Testis (tissue), 3 donors: Measurements from ENCODE around the gene SPDEF. TPM values are rescaled to one million over a fixed set of nuclear protein-coding genes. Genes with fewer than 3 reads are reported as not detected.

Experiments used
- DNase-seq: peaks from one replicate; pipeline ENCODE4 v3.0.0-alpha.2; 2019
- H3K27ac ChIP-seq, 2 donors: fragments of 200-600 bp; sonication (generic); one replicate each; pipeline ENCODE4 v1.5.1; 2019
- H3K27me3 ChIP-seq: fragments of 200-600 bp; sonication (generic); one replicate; pipeline ENCODE4 v1.5.1; 2019
- H3K36me3 ChIP-seq: fragments of 200-600 bp; sonication (generic); one replicate; pipeline ENCODE4 v1.5.1; 2017; ENCODE audit warnings: low read depth; ENCODE audit errors: missing control alignments
- H3K4me1 ChIP-seq: fragments of 200-600 bp; sonication (generic); one replicate; pipeline ENCODE4 v1.5.1; 2019
- H3K4me3 ChIP-seq, 2 donors: fragments of 200-600 bp; sonication (generic); one replicate each; pipeline ENCODE4 v1.5.1; 2017 to 2019
- H3K9me3 ChIP-seq: fragments of 200-600 bp; sonication (generic); one replicate; pipeline ENCODE4 v1.5.1; 2017
- CTCF ChIP-seq, 3 experiments: fragments of 450-650 bp in 2 of 3; fragments of 200-600 bp in 1 of 3; sonication (generic) in 1 of 3; IDR thresholded peaks; one replicate each; pipeline ENCODE4 v1.5.1; 2016 to 2019; ENCODE audit warnings: antibody characterized with exemption in 3 of 3, mild to moderate bottlenecking in 2 of 3, moderate library complexity in 1 of 3
- POLR2A ChIP-seq: fragments of 450-650 bp; IDR thresholded peaks from one replicate; pipeline ENCODE4 v1.6.1; 2017; ENCODE audit warnings: antibody characterized with exemption, mild to moderate bottlenecking, moderate library complexity
- WGBS, 2 donors: methylation state at CpG; one replicate each; pipeline ENCODE4 v1.1.5; 2018; 5-methylcytosine and 5-hydroxymethylcytosine counted together
- intact Hi-C: fragments of 100-400 bp; cut with DNase I; formaldehyde crosslinking; loops from one replicate; pipeline ENCODE4 v1.15.1; 2023; ENCODE audit warnings: low total_unique reads
- polyA plus RNA-seq: library from polyadenylated mRNA; stranded (reverse); fragments of 350-450 nt; fragmentation: Illumina TruSeq; extraction: RNeasy Lipid Tissue Mini Kit (QIAGEN cat#74804); gene quantifications from one replicate; pipeline ENCODE4 v1.2.3, GENCODE V29; 2014; ENCODE audit warnings: low read depth, low replicate concordance; ENCODE audit not compliant: insufficient read depth
- total RNA-seq, 2 donors: library from RNA; depleted of rRNA; stranded (reverse); fragments of >200 nt; gene quantifications; one replicate each; pipeline ENCODE4 v1.2.3, GENCODE V29; 2016

Gene SPDEF
- total and polyA plus RNA-seq, 3 donors from 2014 or later = 0.33 to 0.62 (median 0.47) TPM

GRCh38 chr6:34524971-34525370, 31.2 kb downstream of the SPDEF start:
- Histone ChIP-seq H3K4me1 (peaks cover 6% of the 10 kb centered on the region), H3K27ac (no peak overlapping the region), H3K27me3 (no peaks in the 10 kb centered on the region), H3K9me3 (no peaks in the 10 kb centered on the region), H3K36me3 (no peaks in the 10 kb centered on the region), H3K4me3 (no peak overlapping the region)
- no peak for DNase-seq
- intact Hi-C loops = no loop called here
- TF ChIP-seq POLR2A = no peak
- no peak for TF ChIP-seq CTCF (IDR thresholded peaks at IDR 0.05)
- WGBS, 2 donors = 88% methylated on average over 5 of the region's 5 CpGs

DNA sequence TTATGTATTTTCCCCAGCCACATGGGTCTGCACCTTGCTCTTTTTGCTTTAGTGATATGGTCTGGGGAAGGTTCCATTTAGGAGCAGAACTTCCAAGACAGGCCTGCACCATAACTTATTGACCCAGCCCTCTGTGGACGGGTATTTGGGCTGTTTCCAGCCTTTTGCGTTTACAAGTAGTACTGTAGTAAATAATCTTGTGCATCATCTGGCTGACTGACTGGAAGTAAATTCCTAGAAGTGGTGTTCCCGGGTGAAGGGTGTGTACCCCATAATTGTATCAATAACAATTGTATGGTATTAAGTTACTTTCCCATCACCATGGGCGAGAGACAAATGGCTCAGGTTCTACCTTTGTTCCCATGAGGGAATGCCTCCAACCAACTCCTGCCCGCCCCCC, 31.6 kb downstream of the SPDEF start:
- WGBS, 2 donors = 82 to 85% methylated on average over 5 of the region's 5 CpGs
- Histone ChIP-seq H3K9me3 (no peaks in the 10 kb centered on the region), H3K27me3 (no peaks in the 10 kb centered on the region), H3K27ac (no peak overlapping the region), H3K4me1 (peaks cover 6% of the 10 kb centered on the region), H3K4me3 (no peak overlapping the region), H3K36me3 (no peaks in the 10 kb centered on the region)
- DNase-seq = no peak
- intact Hi-C loops = no loop called here
- no peak for TF ChIP-seq CTCF (IDR thresholded peaks at IDR 0.05)
- no peak for TF ChIP-seq POLR2A

- Histone ChIP-seq H3K36me3 (no peaks in the 10 kb centered on the region), H3K27me3 (no peaks in the 10 kb centered on the region), H3K27ac (no peak overlapping the region), H3K4me3 (no peak overlapping the region), H3K4me1 (peaks cover 6% of the 10 kb centered on the region), H3K9me3 (no peaks in the 10 kb centered on the region)
- intact Hi-C loops = no loop called here
- no peak for DNase-seq
- TF ChIP-seq POLR2A = no peak
- 88 to 90% methylated on average over 7 to 8 of the region's 8 CpGs for WGBS, 2 donors
Observed at GRCh38 chr6:34523441-34524206, 32.5 kb downstream of the SPDEF start.

DNA sequence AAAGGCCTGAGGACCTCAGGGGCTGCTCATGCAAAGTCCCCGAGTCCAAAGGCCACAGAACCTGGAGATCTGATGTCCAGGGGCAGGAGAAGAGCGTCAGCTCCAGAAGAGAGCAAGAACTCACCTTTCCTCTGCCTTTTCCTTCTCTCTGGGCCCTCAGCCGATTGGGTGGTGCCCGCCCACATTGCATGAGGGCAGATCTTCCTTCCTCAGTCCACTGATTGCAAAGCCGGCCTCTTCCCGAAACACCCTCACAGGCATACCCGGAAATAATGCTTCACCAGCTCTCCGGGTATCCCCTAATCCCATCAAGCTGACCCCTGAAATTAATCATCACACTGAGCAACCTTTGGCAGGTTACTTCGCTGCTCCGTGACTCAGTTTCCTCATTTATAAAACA, 33.4 kb downstream of the SPDEF start:
- WGBS, 2 donors = 89 to 91% methylated on average over 10 of the region's 10 CpGs

More for the DNA sequence above, 33.4 kb downstream of the SPDEF start:
- no peaks in the 10 kb centered on the region for H3K36me3 ChIP-seq
- H3K4me1 ChIP-seq = peaks cover 6% of the 10 kb centered on the region
- no peak for DNase-seq
- H3K4me3 ChIP-seq = no peak overlapping the region
- H3K27me3 ChIP-seq = no peaks in the 10 kb centered on the region
- no peak for TF ChIP-seq CTCF (IDR thresholded peaks at IDR 0.05)
- TF ChIP-seq POLR2A = no peak
- no peak overlapping the region for H3K27ac ChIP-seq
- H3K9me3 ChIP-seq = no peaks in the 10 kb centered on the region
- intact Hi-C loops = no loop called here
